Endothelial cell of umbilical vein (primary cell): ENCODE measurements around the gene STAT5A. TPM values are rescaled to one million over a fixed set of nuclear protein-coding genes. Genes with fewer than 3 reads are reported as not detected.

Experiments used
- BruUV-seq: library from RNA; stranded (reverse); fragments of 400-500 nt; replicated peaks from 2 replicates; lab custom pipeline; 2021; lab: Mats Ljungman, UMichigan
- CTCF ChIA-PET: fragments of 300-600, 350-600 bp; sonication (Branson Sonifier 250); formaldehyde crosslinking; loops from one replicate; lab custom pipeline; 2021; ENCODE audit warnings: antibody characterized with exemption, inconsistent platforms; lab: Charles Lee
- POLR2A ChIA-PET: fragments of 300-600, 350-600 bp; sonication (Branson Sonifier 250); formaldehyde crosslinking; loops from one replicate; lab custom pipeline; 2021; ENCODE audit warnings: antibody characterized with exemption, inconsistent platforms; lab: Charles Lee
- DNase-seq: peaks from one replicate; pipeline ENCODE4 v3.0.0-alpha.2; 2011; ENCODE audit warnings: low read depth, low spot score
- FAIRE-seq: peaks from 2 replicates; lab custom pipeline; 2011; peaks lifted over from hg19 to GRCh38; lab: Jason Lieb, UNC
- H2AFZ ChIP-seq: 2 replicates; pipeline ENCODE4 v1.6.0; 2012; ENCODE audit warnings: low read depth, low read length, control low read depth, inconsistent platforms
- H3K27ac ChIP-seq: 2 replicates; pipeline ENCODE4 v1.5.1; 2011; ENCODE audit warnings: low read depth, mild to moderate bottlenecking, control low read depth, low read length, moderate library complexity; ENCODE audit not compliant: insufficient read depth
- H3K27me3 ChIP-seq, 2 experiments: 2 replicates each; pipeline versions ENCODE4 v1.6.0 to v1.6.1; 2011; ENCODE audit warnings: low read length in 2 of 2, mixed read lengths in 1 of 2; ENCODE audit not compliant: control insufficient read depth in 2 of 2, insufficient read depth in 2 of 2
- H3K36me3 ChIP-seq, 2 experiments: 2 replicates in 1 of 2; 3 replicates in 1 of 2; pipeline ENCODE4 v1.5.1; 2011; ENCODE audit warnings: low read length in 2 of 2, mild to moderate bottlenecking in 1 of 2, moderate library complexity in 1 of 2; ENCODE audit not compliant: control insufficient read depth in 2 of 2, insufficient read depth in 2 of 2; ENCODE audit errors: extremely low read depth in 1 of 2
- H3K4me1 ChIP-seq: 3 replicates; pipeline ENCODE4 v1.5.1; 2011; ENCODE audit warnings: mild to moderate bottlenecking, low read length; ENCODE audit not compliant: control insufficient read depth, insufficient read depth; ENCODE audit errors: extremely low read depth
- H3K4me2 ChIP-seq: 2 replicates; pipeline ENCODE4 v1.6.1; 2011; ENCODE audit warnings: low read length, control low read depth, mixed read lengths; ENCODE audit not compliant: insufficient read depth
- H3K4me3 ChIP-seq, 3 experiments: fragments of 200-600 bp in 1 of 3; sonication (generic), shearing (Covaris generic) in 1 of 3; replicated peaks in 1 of 3; 2 replicates each; pipeline ENCODE4 v1.5.1; 2011 to 2016; ENCODE audit warnings: control low read depth in 3 of 3, low read length in 3 of 3, mild to moderate bottlenecking in 2 of 3, inconsistent platforms in 1 of 3, low read depth in 1 of 3, moderate library complexity in 1 of 3; ENCODE audit not compliant: insufficient read depth in 1 of 3
- H3K79me2 ChIP-seq: 2 replicates; pipeline ENCODE4 v1.6.0; 2012; ENCODE audit warnings: low read length, inconsistent platforms; ENCODE audit not compliant: control insufficient read depth, insufficient read depth
- H3K9ac ChIP-seq: replicated peaks from 2 replicates; pipeline ENCODE3; 2011; ENCODE audit warnings: low read length, control low read depth; ENCODE audit not compliant: insufficient read depth; ENCODE audit errors: extremely low read depth
- H3K9me1 ChIP-seq: replicated peaks from 3 replicates; pipeline ENCODE4 v1.6.0; 2011; ENCODE audit warnings: mild to moderate bottlenecking, low read length; ENCODE audit not compliant: control insufficient read depth, insufficient read depth; ENCODE audit errors: extremely low read depth
- H3K9me3 ChIP-seq: replicated peaks from 2 replicates; pipeline ENCODE4 v1.5.1; 2012; ENCODE audit warnings: low read length, inconsistent platforms; ENCODE audit not compliant: control insufficient read depth, insufficient read depth
- H4K20me1 ChIP-seq: replicated peaks from 2 replicates; pipeline ENCODE3; 2011; ENCODE audit warnings: mild to moderate bottlenecking, low read length; ENCODE audit not compliant: control insufficient read depth, insufficient read depth; ENCODE audit errors: extremely low read depth
- CTCF ChIP-seq, 2 donors: IDR thresholded peaks; 1 replicate in 1 of 2; 2 replicates in 1 of 2; pipeline ENCODE4 v1.5.1; 2011; ENCODE audit warnings: low read length in 2 of 2, mild to moderate bottlenecking in 2 of 2, moderate library complexity in 2 of 2, control low read depth in 1 of 2, inconsistent platforms in 1 of 2, low read depth in 1 of 2; ENCODE audit not compliant: insufficient read depth in 1 of 2; ENCODE audit errors: extremely low read depth in 1 of 2
- EZH2 ChIP-seq: IDR thresholded peaks from 2 replicates; pipeline ENCODE4 v1.6.1; 2012; ENCODE audit warnings: borderline replicate concordance, low read depth, mild to moderate bottlenecking, moderate library complexity, low read length, inconsistent platforms; ENCODE audit not compliant: severe bottlenecking
- FOS ChIP-seq: IDR thresholded peaks from 2 replicates; pipeline ENCODE4 v1.6.1; 2011; ENCODE audit warnings: mild to moderate bottlenecking, low read length, moderate library complexity, borderline replicate concordance; ENCODE audit not compliant: insufficient read depth
- GATA2 ChIP-seq: IDR thresholded peaks from 2 replicates; pipeline ENCODE4 v1.7.0; 2011; ENCODE audit warnings: low read depth, mild to moderate bottlenecking, moderate library complexity, mixed read lengths, low read length; ENCODE audit not compliant: insufficient read length, insufficient read depth
- JUN ChIP-seq: IDR thresholded peaks from 2 replicates; pipeline ENCODE4 v1.6.1; 2011; ENCODE audit warnings: borderline replicate concordance, low read depth; ENCODE audit not compliant: insufficient read length, insufficient read depth
- MAX ChIP-seq: IDR thresholded peaks from 2 replicates; pipeline ENCODE4 v1.6.1; 2011; ENCODE audit not compliant: insufficient read depth, insufficient read length
- MYC ChIP-seq: IDR thresholded peaks from one replicate; pipeline ENCODE4 v1.6.1; 2011; ENCODE audit warnings: mild to moderate bottlenecking, low read depth, low read length
- POLR2A ChIP-seq: IDR thresholded peaks from 2 replicates; pipeline ENCODE4 v1.6.1; 2012; ENCODE audit warnings: low read depth, mild to moderate bottlenecking, control low read depth, low read length
- POLR2AphosphoS5 ChIP-seq: IDR thresholded peaks from 2 replicates; pipeline ENCODE4 v1.6.1; 2012; ENCODE audit warnings: low read depth, mild to moderate bottlenecking, control low read depth, low read length, moderate library complexity; ENCODE audit not compliant: insufficient read depth
- dilution Hi-C: fragments of 300-500 bp; cut with MboI; formaldehyde crosslinking; loops from one replicate; pipeline ENCODE4 v1.15.0; 2019; ENCODE audit warnings: low sequenced_read_pairs; ENCODE audit not compliant: extremely low pct_ligation_motif_present
- intact Hi-C: fragments of 100-400 bp; cut with micrococcal nuclease; formaldehyde crosslinking; loops from one replicate; pipeline ENCODE4 v1.10.0; 2022
- polyA plus RNA-seq, 4 experiments: library from polyadenylated mRNA; depleted of rRNA in 3 of 4; stranded (reverse) in 3 of 4; unstranded in 1 of 4; fragments of >200 nt; gene quantifications; 2 replicates each; pipeline versions ENCODE4 v1.2.1 to v1.2.3, GENCODE V29; 2011 to 2012; ENCODE audit warnings: missing spikeins in 1 of 4
- total RNA-seq: library from RNA; stranded (reverse); gene quantifications from 2 replicates; pipeline ENCODE4 v1.2.3, GENCODE V29; 2021

STAT5A gene
- total and polyA plus RNA-seq, 2 donors (not counting 3 experiments of a cell fraction or from before 2014, with no cell fraction given) = 18.0 to 23.4 TPM

- no TSS peak for BruUV-seq
- intact Hi-C loops = loop anchor here (10.0 kb wide), 1 partner anchor 135 kb away; no protein-coding TSS in a partner anchor
- FAIRE-seq = no peak
- no peak for DNase-seq
- Histone ChIP-seq H3K9me1 (no peaks in the 10 kb centered on the region), H2AFZ (no peak overlapping the region), H3K4me2 (no peak overlapping the region), H3K36me3 (no peaks in the 10 kb centered on the region), H3K9ac (no peak overlapping the region), H3K27ac (no peak overlapping the region), H4K20me1 (no peaks in the 10 kb centered on the region), H3K9me3 (no peaks in the 10 kb centered on the region), H3K79me2 (peaks cover 76% of the 10 kb centered on the region), H3K4me1 (peaks cover 7% of the 10 kb centered on the region), H3K4me3 (no peak overlapping the region), H3K27me3 (no peaks in the 10 kb centered on the region)
- dilution Hi-C loops = no loop called here
- CTCF ChIA-PET = interaction anchor here (0.6 to 4.4 kb wide), 2 partner anchors 43 to 48 kb away, joined by 3 to 23 read pairs; no protein-coding TSS in a partner anchor
- TF ChIP-seq MAX = no peak
- TF ChIP-seq EZH2 = no peak
- TF ChIP-seq POLR2AphosphoS5 = no peak
- TF ChIP-seq MYC = no peak
- TF ChIP-seq CTCF (IDR thresholded peaks at IDR 0.05; ENCODE audit: extremely low read depth in 1 of 2, insufficient read depth in 1 of 2, low read depth in 1 of 2, low read length in 2 of 2) = no peak
- TF ChIP-seq GATA2 = no peak
- no peak for TF ChIP-seq FOS
- TF ChIP-seq JUN = no peak
- TF ChIP-seq POLR2A = no peak
- POLR2A ChIA-PET = no interaction called here
These were observed 18.1 kb upstream of the STAT5A start for GRCh38 chr17:42270170-42270535.
